ENCODE results near the gene BBLN.
"Not testable (repeated sequence)": the region's sequence is repeated elsewhere in the genome, so short reads cannot be mapped to it uniquely, and the experiment has no call there.

BBLN gene

DNA sequence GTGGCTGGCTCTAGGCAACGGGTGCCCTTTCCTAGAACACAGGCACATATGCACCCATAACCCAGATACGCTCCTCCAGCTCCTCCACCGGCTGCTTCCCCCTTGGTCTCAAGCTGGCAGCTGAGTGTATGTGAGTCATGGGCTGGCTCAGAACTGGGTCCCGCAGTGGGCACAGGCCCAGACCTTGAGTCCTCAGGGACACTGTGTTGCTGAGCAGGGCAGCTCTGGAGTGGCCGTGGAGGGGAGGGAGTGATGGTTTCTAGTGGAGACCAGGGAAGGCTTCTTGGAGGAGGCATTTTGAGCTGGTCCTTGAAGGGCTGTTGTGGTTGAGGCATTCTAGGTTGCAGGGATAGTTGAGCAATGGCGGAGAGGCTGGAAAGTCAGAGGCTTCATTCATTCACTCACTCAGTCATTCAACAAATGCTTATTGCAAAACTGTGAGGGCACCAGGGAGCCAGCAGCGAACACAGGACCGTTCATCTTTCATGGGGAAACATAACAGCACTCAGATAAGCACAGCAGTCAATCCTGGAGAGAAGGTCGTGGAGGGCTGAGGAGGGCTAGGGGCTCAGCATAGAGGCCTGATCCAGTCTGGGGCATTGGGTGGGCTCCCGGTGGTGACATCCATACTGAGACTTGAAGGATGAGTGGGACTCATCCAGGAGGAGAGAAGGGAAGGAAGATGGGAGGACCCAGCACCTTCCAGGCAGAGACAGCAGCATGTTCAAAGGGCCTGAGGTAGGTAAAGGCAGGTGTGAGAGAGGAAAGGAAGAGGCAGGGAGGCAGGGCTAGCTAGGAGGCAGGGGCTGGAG lies 2.4 kb downstream of the BBLN start:
- no peak for DNase-seq (ENCODE audit: low read depth in 3 of 3, low spot score in 1 of 3)

DNA sequence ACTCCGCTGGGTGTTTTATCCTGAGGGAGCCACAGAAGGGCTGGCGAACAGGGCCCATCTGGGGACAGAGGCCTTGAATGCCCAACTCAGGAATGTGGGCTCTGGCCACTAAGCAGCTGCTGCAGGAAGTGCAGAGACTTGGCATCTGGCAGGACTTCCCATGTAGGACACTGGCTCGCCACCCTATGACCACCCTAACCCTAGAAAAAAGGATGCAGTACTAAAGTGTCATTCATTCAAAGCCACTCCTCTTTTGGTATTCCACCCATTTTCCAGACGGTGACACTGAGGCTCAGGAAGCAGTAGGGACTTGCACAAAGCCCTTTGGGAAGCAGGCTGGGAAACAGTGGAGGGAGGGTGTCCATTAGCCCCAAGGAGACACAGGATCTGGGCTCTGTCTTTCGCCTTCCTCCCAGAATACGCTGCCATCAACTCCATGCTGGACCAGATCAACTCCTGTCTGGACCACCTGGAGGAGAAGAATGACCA lies 3.0 kb downstream of the BBLN start:
- no peak for DNase-seq (ENCODE audit: low read depth in 3 of 3, low spot score in 1 of 3)

DNA sequence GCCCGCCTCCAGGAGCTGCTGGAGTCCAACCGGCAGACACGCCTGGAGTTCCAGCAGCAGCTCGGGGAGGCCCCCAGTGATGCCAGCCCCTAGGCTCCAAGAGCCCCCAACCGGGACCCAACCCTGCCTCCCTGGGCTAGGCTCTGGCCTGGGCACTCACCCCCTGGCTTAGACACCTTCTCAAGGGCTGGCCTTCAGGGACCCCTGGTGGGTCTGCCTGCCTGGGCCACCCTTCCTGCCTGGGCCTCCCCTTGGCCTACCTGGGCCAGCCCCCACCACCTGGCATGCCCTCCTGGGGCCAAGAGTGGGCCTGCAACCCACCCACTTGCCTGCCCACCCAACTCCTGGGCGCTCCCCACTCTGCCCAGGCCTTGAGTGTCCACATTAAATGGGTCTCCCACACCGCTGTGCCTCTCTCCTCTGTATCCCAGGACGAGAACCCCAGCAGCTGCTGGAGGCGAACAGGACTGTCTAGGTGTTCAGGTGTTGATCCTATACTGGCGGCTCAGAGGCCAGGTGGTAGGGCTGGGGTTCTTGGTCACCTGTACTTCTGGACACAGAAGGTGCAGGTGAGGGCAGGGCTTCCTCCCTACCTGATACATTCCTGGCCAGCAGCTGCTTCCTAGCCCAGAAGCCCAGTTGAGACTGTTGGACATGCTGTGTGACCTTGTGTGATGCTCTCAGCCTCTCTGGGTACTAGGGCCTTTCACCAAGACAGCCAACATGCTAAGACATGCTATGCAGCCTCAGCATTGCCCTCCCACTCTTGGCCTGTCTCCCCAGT lies 3.6 kb downstream of the BBLN start:
- no peak for DNase-seq (ENCODE audit: low read depth in 3 of 3, low spot score in 1 of 3)

DNA sequence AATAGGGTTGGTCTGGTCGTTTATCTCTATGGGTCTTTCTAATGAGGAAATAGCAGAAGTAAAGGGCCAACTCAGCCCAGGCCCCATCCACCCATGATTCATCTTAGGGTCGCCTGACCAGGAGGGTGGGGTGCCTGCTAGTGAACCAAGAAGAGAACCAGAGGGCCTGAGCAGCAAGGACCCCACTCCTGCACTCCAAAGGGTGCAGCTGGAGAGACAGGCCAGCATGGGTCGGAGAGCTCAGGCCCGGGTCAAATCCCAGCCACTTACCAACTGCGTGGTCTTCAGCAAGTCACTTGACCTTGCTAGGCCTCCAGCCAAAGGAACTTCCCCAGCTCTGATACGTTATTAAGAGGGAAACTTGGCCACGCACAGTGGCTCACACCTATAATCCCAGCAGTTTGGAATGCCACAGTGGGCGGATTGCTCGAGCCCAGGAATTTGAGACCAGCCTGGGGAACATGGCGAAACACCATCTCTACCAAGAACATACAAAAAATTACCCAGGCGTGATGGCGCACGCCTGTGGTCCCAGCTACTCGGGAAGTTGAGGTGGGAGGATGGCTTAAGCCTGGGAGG lies 4.3 kb downstream of the BBLN start:
- no peak for DNase-seq (ENCODE audit: low read depth in 3 of 3, low spot score in 1 of 3)

DNA sequence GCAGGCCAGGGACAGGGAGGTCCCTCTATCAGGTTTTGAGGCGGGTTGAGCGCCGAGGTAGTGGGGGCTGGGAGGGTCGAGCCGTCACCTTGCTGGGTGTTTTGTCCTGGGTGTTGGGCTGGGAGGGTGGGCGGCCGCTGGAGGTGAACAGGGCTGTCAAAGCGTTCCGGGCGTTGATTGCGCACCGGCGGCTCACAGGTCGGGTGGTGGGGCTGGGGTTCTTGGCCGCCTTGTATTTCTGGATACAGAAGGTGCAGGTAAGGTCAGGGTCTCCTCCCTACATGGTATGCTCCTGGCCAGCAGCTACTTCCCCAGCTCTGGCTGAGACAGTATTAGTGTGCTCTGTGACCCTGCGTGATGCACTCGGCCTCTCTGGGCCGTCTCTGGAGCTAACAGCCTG lies 6.1 kb downstream of the BBLN start:
- DNase-seq (ENCODE audit: low read depth in 3 of 3, low spot score in 1 of 3): no peak

DNA sequence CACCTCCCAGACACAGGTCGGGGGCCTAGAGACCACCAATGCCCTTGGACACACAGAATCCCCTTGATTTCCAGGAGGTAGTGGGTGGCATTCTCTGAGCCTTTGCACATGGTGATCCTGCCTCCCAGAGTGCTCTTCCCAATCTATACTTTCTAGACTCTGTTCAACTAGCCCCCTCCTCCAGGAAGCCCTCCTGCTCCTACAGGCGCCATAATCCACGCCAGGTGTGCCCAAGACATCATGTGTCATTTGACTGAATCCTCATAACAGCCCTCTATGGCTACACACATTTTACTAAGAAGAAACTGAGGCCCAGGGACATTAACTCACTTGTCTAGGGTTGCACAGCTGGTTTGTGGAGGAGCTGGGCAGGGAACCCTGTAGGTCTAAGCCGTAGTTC lies 7.1 kb downstream of the BBLN start:
- DNase-seq (ENCODE audit: low read depth in 3 of 3, low spot score in 1 of 3): no peak

DNA sequence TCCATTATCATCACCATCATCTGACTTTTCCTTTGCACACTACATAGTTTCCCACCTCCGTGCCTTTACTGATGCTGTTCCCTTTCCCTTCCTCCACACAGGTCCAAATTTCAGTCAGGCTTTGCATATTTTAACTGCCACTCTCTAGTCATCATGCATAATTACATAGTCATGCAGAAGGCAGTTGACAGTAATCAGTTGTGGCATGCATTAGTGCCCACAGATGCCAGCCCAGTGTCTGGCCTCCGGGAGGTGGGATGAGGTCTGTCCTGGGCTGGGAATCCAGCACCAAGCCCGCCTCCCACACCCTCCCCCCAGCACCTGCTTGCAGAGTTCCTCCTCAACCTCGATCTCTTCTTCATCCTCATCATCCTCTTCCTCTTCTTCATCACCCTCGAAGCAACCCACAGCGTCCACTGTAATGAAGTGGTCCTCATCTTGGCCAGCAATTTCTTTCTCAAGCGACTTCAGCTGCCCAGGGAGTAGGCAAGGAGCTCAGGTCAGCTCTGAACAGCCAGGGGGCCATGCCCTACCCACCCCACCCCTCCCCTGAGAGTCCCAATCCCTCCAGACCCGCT lies 8.8 kb downstream of the BBLN start:
- no peak for DNase-seq (ENCODE audit: low read depth in 3 of 3, low spot score in 1 of 3)

DNA sequence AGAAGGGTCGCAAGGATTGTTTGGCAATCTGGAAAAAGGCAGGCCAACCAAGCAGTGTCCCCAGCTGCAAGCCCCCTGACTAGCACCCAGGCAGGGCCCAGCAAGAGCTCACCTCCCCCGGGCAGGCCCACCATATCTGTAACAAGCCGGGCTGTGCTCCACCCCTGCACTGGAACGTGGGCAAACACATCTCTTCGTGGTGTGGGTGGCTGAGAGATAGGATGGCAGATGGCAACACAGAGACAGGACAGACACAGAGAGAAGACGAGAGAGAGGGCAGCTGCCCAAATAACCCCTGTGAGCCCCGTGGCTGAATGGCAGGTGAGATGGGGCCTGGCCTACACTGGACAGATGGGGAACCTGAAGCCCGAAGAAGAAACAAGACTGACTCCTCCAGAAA lies 9.4 kb downstream of the BBLN start:
- DNase-seq (ENCODE audit: low read depth in 3 of 3, low spot score in 1 of 3): no peak

DNA sequence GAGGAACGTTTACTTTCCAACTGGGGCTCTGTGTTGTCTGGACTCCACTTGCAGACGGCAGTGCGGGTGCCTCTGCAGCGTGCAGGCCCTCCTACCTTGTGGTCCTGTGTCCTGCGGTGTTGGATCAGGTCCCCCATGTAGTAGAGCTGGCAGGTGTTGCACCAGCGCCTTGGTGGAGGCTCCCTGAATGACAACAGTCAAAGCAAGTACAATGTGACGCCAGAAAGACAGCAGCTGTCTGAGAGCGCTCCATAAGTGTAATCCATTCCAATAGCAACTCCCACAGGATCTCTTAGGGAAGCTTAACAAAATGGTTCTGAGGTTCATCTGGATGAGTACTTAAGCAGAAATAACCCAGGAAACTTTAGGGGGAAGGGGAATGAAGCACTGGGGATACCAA lies 9.9 kb downstream of the BBLN start:
- DNase-seq (ENCODE audit: low read depth in 3 of 3, low spot score in 1 of 3): no peak

DNA sequence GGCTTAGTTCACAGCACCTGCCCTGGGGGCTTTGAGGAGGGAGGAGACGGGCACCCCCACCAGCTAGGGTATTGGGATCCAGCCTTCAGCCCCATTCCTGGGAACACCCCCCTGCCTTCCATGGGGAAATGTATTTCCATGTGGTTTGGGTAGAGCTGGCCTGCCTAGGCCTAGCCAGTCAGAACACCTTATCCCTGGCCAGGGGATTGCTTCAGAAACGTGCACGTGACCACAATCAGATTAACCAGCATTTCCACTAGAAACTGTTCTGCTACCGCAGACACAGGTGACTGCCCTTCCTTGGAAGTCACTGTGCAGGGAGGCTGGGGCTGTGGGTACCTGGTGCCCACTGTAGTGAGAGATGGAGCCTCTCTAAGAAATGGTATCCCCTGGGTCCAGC lies 14.0 kb downstream of the BBLN start:
- no peak for DNase-seq (ENCODE audit: low read depth in 3 of 3, low spot score in 1 of 3)

DNA sequence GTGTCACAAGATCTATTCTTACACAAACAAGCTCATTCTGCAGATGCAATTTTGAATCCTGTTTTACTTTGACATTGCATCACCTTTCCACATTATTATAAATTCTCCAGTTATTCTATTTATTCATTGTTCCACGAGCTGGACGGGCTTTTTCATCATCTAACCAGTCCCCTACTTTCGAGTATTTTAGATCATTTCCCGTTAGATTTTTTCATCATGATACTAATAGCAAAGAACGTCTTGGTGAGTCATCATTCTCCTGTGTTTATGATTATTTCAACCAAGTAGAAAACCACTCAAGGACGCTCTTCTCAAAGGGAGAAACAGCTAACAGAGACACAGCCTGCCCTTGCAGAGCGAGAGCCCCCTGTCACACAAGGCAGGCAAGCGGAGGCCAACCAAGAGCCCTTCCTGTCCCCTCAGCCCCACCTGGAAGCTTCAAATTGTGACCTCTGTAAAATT lies 15.1 kb downstream of the BBLN start:
- DNase-seq (ENCODE audit: low read depth in 3 of 3, low spot score in 1 of 3): no peak

DNA sequence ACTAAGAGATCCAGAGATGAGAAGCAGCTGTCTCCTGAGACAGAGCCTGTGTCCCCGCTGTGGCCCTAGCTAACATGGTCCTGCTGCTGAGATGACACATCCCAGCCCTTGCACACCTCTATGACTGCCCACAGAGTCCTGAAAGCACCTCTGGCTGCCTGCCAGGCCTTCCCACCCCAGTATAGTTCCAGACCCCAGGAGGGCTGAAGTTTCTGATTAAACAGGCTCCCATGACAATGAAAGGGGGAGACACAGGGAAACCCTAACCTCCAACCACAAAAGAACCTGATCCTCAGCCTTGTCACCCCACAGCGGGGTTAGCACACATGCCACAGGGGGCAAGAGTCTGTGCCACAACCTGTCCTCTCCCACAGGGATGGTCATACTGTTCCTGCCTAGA lies 15.7 kb downstream of the BBLN start:
- DNase-seq (ENCODE audit: low read depth in 3 of 3, low spot score in 1 of 3): no peak

DNA sequence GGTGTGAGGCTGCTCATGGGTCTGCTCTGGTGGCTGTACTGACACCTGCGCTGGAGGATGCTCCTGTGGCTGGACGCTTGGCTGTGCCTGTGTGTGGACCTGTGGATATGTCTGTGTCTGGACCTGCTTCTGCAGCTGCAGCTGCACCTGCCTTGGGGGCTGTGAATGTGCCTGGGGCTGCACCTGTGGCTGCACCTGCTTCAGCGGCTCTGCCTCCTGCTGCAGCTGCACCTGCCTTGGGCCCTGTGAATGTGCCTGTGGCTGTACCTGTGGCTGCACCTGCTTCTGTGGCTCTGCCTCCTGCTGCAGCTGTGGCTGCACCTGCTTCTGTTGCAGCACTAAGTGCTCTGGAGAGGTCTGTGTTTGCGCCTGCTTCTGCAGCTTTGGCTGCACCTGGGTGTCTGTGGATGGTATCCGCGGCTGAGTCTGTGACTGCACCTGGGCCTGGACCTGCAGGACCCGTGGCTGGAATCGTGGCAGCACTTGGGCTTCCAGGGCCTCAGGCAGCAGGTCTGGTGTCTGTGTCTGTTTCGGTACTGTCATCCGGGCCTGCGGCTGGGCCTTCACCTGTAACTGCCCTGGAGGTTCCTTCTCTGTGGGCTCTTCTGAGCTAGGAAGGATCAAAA lies 18.9 kb downstream of the BBLN start:
- DNase-seq (ENCODE audit: low read depth in 3 of 3, low spot score in 1 of 3): no peak

DNA sequence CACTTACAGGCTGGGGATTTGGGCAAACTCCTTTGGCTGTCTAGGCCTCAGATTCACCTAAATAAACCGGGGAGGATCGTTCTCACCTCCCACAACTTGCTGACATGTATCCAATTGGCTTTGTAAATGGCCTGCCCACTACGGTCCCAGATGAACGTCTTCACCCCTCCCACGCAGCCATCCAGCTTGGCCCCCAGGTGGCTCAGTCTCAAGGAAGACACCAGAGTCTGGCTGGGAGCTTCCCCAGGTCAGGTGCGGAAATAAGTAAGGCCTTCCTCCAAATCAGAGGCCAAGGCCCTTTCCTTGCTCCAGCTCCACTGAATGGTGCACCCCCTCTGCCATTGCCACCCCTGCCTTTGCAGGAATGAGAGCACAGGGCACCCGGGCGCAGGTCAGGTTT lies 19.9 kb downstream of the BBLN start:
- DNase-seq (ENCODE audit: low read depth in 3 of 3, low spot score in 1 of 3): no peak

DNA sequence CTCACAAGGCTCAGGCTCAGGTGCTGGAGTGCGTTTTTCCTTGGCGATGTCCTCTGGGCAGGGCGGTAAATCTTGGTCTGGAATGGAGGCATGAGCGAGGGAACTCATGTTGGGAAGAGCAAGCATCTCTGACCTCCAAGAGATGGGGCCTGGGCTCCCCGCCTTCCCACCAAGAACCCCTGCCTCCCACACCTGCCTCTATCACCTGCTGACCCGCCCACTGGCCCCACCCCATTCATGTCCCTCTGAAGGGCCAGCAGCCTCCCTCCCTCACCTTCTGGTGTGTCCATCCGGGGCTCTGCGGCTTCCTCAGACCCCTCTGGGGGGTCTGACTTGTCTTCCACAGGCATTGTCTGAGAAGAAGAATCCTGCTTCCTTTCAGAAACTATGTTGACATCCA lies 20.4 kb downstream of the BBLN start:
- DNase-seq (ENCODE audit: low read depth in 3 of 3, low spot score in 1 of 3): no peak

DNA sequence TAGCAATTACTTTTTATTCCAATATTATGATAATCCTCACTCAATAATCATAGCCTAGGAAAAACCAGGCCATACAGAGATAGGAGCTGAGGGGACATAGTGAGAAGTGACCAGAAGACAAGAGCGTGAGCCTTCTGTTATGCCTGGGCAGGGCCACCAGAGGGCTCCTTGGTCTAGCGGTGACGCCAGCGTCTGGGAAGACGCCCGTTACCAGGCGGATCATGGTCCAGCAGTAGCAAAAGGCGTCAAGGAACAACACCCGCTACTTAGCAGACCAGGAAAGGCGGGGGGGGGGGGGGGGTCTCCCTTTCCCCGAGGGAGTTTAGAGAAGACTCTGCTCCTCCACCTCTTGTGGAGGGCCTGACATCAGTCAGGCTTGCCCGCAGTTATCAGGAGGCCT lies 21.4 kb downstream of the BBLN start:
- DNase-seq (ENCODE audit: low read depth in 3 of 3, low spot score in 1 of 3): not testable (repeated sequence)

DNA sequence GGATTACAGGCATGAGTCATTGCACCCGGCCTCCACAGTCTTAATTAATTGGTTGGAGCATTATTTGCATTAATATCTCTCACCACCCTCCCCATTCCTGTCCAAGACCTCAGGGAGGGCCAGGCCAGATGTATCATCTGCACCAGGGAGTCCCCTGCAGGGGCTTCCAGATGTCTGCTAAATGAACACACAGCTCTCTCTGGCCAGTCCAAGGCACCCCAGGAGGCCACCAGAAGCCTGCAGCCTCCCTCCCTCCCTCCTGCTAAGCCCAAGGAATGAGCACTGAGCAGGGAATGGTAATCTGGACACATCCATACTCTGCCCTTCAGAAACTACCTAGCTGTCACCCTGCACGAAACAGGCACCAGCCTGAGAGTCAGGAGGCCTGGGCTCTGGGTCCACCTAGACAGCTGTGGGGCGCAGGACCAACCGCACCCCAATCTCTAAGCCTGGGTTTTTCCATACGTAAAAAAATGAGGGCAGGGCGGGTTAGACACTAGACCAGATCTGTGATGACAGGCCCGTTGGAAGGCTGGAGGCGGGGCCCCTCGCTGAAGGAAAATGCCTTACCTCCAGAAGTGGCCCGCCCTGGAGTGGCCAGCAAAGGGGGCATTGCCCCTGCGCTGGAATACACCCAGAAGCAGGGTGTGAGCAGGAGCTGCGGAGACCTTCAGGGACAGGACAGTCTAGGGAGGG lies 23.0 kb downstream of the BBLN start:
- no peak for DNase-seq (ENCODE audit: low read depth in 3 of 3, low spot score in 1 of 3)

DNA sequence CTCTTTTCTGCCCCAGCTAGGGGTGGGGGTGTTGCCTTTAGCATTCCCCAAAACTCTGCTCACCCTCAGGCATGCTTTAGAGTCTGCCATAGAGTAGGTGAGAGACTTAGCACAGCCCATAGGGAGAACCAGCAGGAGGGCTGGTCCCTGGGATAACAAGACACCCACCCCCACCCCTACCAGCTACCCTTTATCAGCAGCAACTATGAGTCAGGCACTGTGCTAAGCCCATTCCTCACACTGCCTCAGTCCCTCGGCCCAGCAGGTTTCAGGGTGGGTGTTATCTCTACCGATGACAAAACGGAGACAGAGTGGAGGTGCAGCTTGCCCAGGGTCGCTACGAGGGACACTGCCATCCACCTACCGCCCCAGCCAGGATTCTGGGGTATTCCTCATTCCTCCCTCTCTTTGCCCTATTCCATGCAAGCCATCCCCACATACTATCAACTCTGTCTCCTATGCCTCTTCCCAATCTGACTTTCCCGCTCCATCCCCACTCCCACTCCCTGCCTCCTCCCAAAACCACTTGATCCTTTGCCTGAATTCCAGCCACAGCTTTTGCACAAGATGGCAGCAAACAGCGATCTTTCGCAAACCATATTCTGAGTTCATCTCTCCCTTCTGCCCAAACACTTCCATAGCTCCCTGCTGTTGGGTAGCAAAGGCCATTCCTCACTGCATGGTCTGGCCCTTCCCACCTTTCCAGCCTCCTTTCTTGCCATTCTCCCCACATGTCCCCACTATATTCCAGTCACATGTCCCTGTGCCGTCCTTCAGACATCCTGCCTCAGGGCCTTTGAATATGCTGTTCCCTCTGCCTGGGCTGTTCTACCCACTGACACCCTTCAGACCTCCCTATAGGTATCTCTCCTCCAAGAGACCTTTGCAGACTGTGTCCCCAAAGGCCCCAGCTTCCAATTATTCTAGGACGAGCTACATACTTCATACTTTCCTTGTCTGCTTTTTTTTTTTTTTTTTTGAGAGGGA lies 26.2 kb downstream of the BBLN start:
- no peak for DNase-seq (ENCODE audit: low read depth in 3 of 3, low spot score in 1 of 3)

DNA sequence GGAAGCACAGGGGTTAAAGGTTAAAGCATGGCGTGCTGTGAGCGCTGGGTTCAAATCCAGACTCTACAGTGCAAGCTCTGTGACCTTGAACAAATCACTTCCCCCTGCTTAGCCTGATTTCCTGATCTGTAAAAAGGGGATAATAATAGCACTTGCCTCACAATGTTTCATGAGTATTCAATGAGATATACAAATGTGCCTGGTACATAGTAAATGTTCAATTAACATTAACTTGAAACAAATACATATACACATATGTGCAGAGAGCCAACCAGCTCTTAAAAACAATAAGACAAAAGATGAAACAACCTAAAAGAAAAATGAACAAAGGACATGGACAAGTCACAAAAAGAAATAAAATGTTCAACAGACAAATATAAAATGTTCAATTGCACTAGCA lies 27.3 kb downstream of the BBLN start:
- DNase-seq (ENCODE audit: low read depth in 3 of 3, low spot score in 1 of 3): no peak
